IPS DF 6.9 (cell line): Measurements from ENCODE around the gene TECPR1.

ENCODE experiments used
- DNase-seq: peaks from one replicate; pipeline ENCODE4 v3.0.0-alpha.2; 2013; ENCODE audit warnings: low read depth, low spot score
- H3K27ac ChIP-seq: one replicate; pipeline ENCODE4 v1.5.1; 2013; ENCODE audit warnings: low read length, control low read depth
- H3K27me3 ChIP-seq: 2 replicates; pipeline ENCODE4 v1.6.1; 2013; ENCODE audit warnings: mild to moderate bottlenecking, low read length; ENCODE audit not compliant: control insufficient read depth, insufficient read depth
- H3K36me3 ChIP-seq: 2 replicates; pipeline ENCODE4 v1.6.1; 2013; ENCODE audit warnings: low read length; ENCODE audit not compliant: control insufficient read depth, insufficient read depth
- H3K4me1 ChIP-seq: 2 replicates; pipeline ENCODE4 v1.6.1; 2013; ENCODE audit warnings: low read length; ENCODE audit not compliant: control insufficient read depth, insufficient read depth
- H3K4me3 ChIP-seq: 2 replicates; pipeline ENCODE4 v1.5.1; 2013; ENCODE audit warnings: mild to moderate bottlenecking, low read length
- H3K9me3 ChIP-seq: 2 replicates; pipeline ENCODE4 v1.6.1; 2013; ENCODE audit warnings: low read length, inconsistent platforms; ENCODE audit not compliant: control insufficient read depth, insufficient read depth
- WGBS: extraction: QIAGEN DNeasy Blood & Tissue Kit; methylation state at CpG from one replicate; pipeline ENCODE4 v1.1.7; 2013; ENCODE audit warnings: mixed read lengths, missing lambda C conversion rate; ENCODE audit not compliant: insufficient read length, insufficient coverage; 5-methylcytosine and 5-hydroxymethylcytosine counted together

Gene TECPR1

GRCh38 chr7:98234429-98235147 lies 17.4 kb downstream of the TECPR1 start:
- Histone ChIP-seq H3K4me3 (no peak overlapping the region), H3K27me3 (no peaks in the 10 kb centered on the region), H3K4me1 (no peaks in the 10 kb centered on the region), H3K27ac (no peak overlapping the region), H3K36me3 (peaks cover 5% of the 10 kb centered on the region; the same call in 1 of the 2 replicates), H3K9me3 (no peaks in the 10 kb centered on the region)
- no CpG with 5 or more reads among the region's 10 CpGs for whole genome bisulfite sequencing
- DNase-seq: no peak

- H3K9me3 ChIP-seq: no peaks in the 10 kb centered on the region
- no peak for DNase-seq
- no peak overlapping the region for H3K4me3 ChIP-seq
- WGBS: no CpG with 5 or more reads among the region's 32 CpGs
- H3K27me3 ChIP-seq: no peaks in the 10 kb centered on the region
- peaks cover 5% of the 10 kb centered on the region; the same call in 1 of the 2 replicates for H3K36me3 ChIP-seq
- no peak overlapping the region for H3K27ac ChIP-seq
- H3K4me1 ChIP-seq: no peaks in the 10 kb centered on the region
Observed at GRCh38 chr7:98233219-98234070, 18.6 kb downstream of the TECPR1 start.

GRCh38 chr7:98232799-98233198 lies 19.2 kb downstream of the TECPR1 start:
- Histone ChIP-seq H3K9me3 (no peaks in the 10 kb centered on the region), H3K27me3 (no peaks in the 10 kb centered on the region), H3K36me3 (no peaks in the 10 kb centered on the region), H3K27ac (no peak overlapping the region), H3K4me3 (no peak overlapping the region), H3K4me1 (no peaks in the 10 kb centered on the region)
- WGBS: no CpG with 5 or more reads among the region's 16 CpGs
- no peak for DNase-seq

- Histone ChIP-seq H3K27me3 (no peaks in the 10 kb centered on the region), H3K9me3 (no peaks in the 10 kb centered on the region), H3K4me3 (no peak overlapping the region), H3K36me3 (no peaks in the 10 kb centered on the region), H3K4me1 (no peaks in the 10 kb centered on the region), H3K27ac (no peak overlapping the region)
- no peak for DNase-seq
- no CpG with 5 or more reads among the region's 8 CpGs for WGBS
Observed at GRCh38 chr7:98232263-98232585, 19.8 kb downstream of the TECPR1 start.

GRCh38 chr7:98231493-98232262 lies 20.4 kb downstream of the TECPR1 start:
- Histone ChIP-seq H3K27ac (no peak overlapping the region), H3K27me3 (no peaks in the 10 kb centered on the region), H3K4me1 (no peaks in the 10 kb centered on the region), H3K4me3 (no peak overlapping the region), H3K9me3 (no peaks in the 10 kb centered on the region), H3K36me3 (no peaks in the 10 kb centered on the region)
- DNase-seq: no peak
- no CpG with 5 or more reads among the region's 25 CpGs for WGBS

- Histone ChIP-seq H3K27me3 (no peaks in the 10 kb centered on the region), H3K9me3 (no peaks in the 10 kb centered on the region), H3K36me3 (no peaks in the 10 kb centered on the region), H3K27ac (no peak overlapping the region), H3K4me3 (no peak overlapping the region), H3K4me1 (no peaks in the 10 kb centered on the region)
- DNase-seq: no peak
- WGBS: no CpG with 5 or more reads among the region's 30 CpGs
Observed at GRCh38 chr7:98230746-98231471, 21.1 kb downstream of the TECPR1 start.

GRCh38 chr7:98229991-98230745 lies 21.9 kb downstream of the TECPR1 start:
- H3K4me1 ChIP-seq: no peaks in the 10 kb centered on the region
- no peak overlapping the region for H3K4me3 ChIP-seq
- no peak for DNase-seq
- H3K36me3 ChIP-seq: no peaks in the 10 kb centered on the region
- no peaks in the 10 kb centered on the region for H3K27me3 ChIP-seq
- no peaks in the 10 kb centered on the region for H3K9me3 ChIP-seq
- no CpG with 5 or more reads among the region's 17 CpGs for WGBS
- no peak overlapping the region for H3K27ac ChIP-seq

- WGBS: no CpG with 5 or more reads among the region's 11 CpGs
- Histone ChIP-seq H3K27me3 (no peaks in the 10 kb centered on the region), H3K27ac (no peak overlapping the region), H3K4me1 (no peaks in the 10 kb centered on the region), H3K4me3 (no peak overlapping the region), H3K9me3 (no peaks in the 10 kb centered on the region), H3K36me3 (no peaks in the 10 kb centered on the region)
- no peak for DNase-seq
Observed at GRCh38 chr7:98229441-98229840, 22.6 kb downstream of the TECPR1 start.

GRCh38 chr7:98228801-98229200 lies 23.2 kb downstream of the TECPR1 start:
- no peaks in the 10 kb centered on the region for H3K27me3 ChIP-seq
- no peak for DNase-seq
- no peak overlapping the region for H3K27ac ChIP-seq
- H3K9me3 ChIP-seq: no peaks in the 10 kb centered on the region
- no peaks in the 10 kb centered on the region for H3K4me1 ChIP-seq
- no peak overlapping the region for H3K4me3 ChIP-seq
- WGBS: no CpG with 5 or more reads among the region's 16 CpGs
- H3K36me3 ChIP-seq: no peaks in the 10 kb centered on the region; the same call in 1 of the 2 replicates
